Stimulated activated CD8-positive, alpha-beta memory T cell treated with anti-CD3 and anti-CD28 coated beads, Interleukin-15, amount 100 ng/mL, for 48 hours (primary cell): Measurements from ENCODE around the gene GPRC6A.
"Not testable (repeated sequence)": the region's sequence is repeated elsewhere in the genome, so short reads cannot be mapped to it uniquely, and the experiment has no call there.

Experiments used
- DNase-seq, 2 donors: peaks; one replicate each; pipeline ENCODE4 v3.0.0-alpha.2; 2020; ENCODE audit warnings: low read depth in 2 of 2

Gene GPRC6A

DNA sequence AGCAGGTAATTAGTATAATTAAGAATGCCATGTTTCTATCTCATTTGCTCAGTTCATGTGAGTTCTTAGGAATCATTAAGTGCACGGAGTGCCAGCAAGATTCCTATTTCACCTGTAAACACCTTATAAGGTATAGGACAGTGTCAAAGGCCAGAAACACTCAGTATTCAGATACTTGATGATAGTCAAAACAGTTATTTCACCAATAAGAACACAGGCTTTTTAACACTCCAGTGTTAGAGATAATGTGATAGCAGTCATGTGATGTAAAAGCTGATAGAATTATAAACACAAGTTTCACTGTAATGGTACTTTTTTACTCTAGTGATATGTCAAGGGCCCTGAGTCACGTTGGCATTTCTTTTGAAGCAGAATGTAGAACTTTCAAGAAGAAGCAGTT lies at the start of gene GPRC6A:
TSS of gene GPRC6A (minus strand) at position 101 of the 400 bp plus-strand sequence. CDS start at position 31, 70 bp downstream.
- DNase-seq: no peak

GRCh38 chr6:116877743-116878142 lies 48.9 kb upstream of the GPRC6A start:
- DNase-seq: no peak

DNA sequence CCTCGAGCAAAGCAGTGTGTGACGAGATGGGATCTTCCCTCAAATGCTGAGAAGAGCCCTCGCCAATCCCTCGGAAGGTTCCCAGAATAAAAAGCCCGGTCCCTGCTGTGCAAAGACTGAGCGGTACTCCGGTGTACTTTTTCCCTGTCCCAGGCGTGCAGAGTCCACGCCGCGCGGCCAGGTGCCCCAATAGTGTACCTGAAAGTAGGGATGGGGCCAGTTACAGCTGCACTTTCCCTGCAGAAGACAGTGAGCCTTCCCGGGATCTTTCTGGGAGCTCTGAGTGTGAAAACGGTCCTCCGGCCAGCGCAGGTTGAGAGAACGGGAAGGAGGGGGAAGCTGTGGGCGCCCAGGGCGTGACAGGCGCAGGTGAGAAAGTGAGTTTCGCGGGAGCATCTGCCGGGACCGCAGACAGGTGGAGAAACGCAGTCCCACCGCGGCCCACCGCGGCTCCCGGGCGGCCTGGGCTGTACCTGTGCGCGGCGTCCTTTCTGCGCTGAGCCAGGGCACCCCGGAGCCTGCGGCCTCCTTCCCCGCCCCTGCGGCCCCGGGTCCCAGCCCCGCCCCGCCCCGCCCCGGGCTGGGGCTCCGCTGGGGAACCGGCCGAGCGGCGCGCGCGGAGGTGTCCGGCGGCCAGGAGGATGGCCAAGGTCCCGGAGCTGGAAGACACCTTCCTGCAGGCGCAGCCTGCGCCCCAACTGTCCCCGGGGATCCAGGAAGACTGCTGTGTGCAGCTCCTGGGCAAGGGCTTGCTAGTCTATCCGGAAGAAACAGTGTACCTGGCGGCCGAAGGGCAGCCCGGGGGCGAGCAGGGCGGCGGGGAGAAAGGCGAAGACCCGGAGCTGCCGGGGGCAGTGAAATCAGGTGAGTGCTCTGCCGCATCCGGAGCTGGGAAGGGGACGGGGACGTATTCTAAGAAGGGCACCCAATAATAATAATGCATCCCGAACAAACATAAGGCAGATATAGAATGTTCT lies 48.0 kb upstream of the GPRC6A start, which contains the start of gene RFX6:
TSS of gene RFX6 (plus strand) at position 608 of the 977 bp plus-strand sequence. CDS start at position 642, 34 bp downstream.
- DNase-seq: no peak

GRCh38 chr6:116876107-116876506 lies 47.2 kb upstream of the GPRC6A start:
- no peak for DNase-seq

DNA sequence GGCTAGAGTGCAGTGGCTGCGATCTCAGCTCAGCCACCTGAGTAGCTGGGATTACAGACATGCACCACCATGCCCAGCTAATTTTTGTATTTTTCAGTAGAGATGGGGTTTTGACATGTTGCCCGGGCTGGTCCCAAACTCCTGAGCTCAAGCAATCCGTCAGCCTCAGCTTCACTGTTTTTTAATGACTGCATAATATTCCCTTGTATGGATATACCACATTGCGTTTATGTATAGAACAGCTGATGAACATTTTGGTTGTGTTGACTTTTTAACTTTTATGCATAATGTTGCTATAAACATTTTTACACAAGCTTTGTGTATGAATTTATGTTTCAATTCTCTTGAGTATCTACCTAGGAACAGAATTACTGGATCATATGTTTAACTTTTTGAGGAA lies 43.9 kb upstream of the GPRC6A start:
- DNase-seq: no peak

DNA sequence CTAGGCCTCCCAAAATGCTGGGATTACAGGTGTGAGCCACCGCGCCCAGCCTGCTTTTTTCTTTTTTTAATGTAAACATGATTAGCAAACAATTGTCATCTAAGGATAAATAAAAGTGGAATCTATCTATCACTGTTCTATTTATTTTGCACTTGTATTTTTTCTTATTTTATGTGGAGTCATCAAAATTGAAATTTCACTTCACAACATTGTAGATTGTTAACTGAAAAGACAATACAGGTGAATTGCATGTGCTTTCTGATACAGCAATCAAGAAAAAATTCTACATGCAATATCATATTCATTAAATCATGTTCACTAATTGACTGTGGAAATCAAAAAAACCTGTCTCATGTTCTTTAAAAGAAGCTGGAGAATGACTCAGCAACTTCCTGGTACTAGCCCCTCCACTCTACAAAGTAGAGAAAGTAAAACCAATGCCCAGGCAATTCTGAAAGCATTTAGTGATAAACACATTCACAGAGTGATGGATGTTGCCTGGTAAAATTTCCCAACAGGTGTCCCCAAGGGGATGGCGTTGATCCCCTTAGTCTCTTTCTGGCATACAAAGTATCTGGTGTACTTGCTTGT lies 37.5 kb upstream of the GPRC6A start:
- DNase-seq: no peak

DNA sequence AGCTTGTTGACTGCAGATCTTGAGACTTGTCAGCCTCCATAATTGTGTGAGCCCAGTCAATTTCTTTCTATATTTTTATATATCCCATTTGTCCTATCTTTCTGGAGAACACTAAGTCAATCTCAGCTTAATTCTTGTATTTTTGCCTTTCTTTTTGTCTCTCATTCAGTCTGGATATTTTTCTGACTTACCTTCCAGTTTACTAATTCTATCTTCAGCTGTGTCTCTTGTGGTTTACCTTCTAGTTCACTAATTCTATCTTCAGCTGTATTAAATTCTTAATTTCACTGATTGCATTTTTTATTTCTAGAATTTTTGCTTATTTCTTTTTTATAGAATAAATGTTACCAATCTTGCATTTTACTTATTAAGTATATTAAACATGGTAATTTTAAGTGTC lies 30.4 kb upstream of the GPRC6A start:
- no peak for DNase-seq

DNA sequence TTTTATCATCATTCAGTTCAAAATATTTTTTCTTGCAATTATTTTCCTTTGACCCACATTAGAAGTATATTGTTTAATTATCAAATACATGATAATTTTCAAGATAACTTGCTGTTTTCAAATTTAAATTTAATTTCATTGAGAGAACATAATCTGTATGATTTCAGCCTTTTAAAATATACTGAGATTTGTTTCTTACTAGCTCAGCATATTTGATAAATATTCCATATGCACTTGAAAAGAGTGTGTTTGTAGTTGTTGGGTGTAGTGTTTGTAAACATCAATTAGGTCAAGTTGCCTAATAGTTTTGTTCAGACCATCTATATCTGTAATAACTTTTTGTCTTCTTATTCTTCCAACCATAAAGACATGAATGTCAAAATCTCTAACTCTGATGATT lies 29.2 kb upstream of the GPRC6A start:
- no peak for DNase-seq

GRCh38 chr6:116847227-116847626 lies 18.3 kb upstream of the GPRC6A start:
- DNase-seq: no peak

DNA sequence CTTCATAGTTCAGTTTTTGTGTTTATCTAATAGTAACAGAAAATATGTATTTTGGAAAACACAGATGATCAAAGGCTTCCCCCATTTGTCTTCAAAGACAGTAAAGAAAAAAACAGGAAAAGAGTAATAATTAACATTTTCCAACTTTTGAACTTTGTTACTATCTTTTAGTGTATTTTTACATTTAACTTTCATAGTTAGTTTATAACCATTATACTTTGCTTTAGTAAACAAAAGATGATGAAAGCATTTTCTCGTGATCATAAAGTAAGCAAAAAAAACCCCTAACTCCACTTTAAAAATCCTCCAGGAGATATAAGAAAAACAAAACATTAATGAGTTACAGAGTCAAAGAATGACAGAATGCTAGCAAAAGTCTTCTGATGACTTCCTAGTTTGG lies 13.6 kb upstream of the GPRC6A start:
- DNase-seq: no peak

DNA sequence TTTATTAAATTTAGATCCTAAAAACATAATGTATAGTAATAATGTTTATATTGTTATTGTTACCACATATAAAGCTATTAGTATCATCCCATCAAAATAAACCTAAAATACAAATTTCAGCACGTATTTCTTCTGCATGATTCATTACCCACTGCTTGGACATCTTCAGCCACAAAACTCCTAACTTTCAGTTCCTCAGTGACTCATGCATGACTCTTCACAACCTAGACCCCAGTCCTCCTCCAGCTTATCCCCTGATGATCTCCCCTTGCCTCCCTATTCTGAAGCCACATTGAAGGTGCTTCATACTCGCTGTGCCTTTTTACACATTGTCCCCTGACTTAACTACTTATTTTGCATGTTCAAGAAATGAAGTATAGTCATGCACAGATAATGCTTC lies 11.2 kb upstream of the GPRC6A start:
- DNase-seq: no peak

- no peak for DNase-seq
These were observed 7.9 kb upstream of the GPRC6A start for GRCh38 chr6:116836606-116837342.

GRCh38 chr6:116834526-116834925 lies 5.6 kb upstream of the GPRC6A start:
- DNase-seq: not testable (repeated sequence)

DNA sequence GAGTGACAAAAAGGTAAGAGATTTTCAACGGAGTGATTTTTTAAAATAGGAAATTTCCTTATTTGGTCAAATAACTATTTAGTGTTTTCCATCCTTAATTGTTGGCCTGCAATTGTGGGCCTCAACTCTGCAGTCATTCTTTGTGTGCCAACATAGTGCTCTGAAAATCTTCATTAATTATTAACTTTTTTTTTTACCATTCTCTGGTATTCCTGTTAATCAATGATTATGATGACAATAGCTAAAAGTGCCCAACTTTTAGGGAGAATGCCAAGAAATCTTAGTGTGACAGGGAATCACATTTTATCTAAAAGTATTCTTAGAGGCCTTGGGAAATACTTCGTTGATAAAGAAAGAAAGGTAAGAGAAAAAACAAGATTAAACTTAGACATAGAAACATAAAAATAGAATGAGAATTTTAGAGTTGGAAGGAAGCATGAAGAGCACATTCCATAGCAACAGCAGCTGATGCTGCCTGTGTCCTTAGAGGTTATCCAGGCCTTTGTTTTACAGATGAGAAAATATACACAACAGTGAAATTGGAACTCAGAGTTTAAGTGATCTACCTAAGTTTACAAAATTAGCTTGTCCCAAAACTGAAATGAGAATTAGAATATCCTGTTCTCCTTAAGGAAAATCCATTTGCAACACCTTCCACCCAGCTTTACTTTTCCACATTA lies 1.2 kb downstream of the GPRC6A start:
- no peak for DNase-seq

DNA sequence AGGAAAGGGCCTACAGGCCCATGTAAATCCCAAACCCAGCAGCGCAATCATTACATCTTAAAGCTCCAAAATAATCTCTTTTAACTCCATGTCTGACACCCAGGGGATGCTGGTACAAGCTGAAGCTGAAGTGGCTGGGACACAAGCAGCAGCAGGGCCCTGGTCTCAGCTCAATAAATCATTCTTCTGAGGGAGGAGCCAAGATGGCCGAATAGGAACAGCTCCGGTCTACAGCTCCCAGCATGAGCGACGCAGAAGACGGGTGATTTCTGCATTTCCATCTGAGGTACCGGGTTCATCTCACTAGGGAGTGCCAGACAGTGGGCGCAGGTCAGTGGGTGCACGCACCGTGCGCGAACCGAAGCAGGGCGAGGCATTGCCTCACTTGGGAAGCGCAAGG lies 12.5 kb downstream of the GPRC6A start:
- DNase-seq: not testable (repeated sequence)

- no peak for DNase-seq
These were observed 16.7 kb downstream of the GPRC6A start for GRCh38 chr6:116812051-116812650.

- DNase-seq: no peak
These were observed 26.9 kb downstream of the GPRC6A start for GRCh38 chr6:116801971-116802370.

- no peak for DNase-seq
These were observed 28.9 kb downstream of the GPRC6A start for GRCh38 chr6:116799945-116800344.

DNA sequence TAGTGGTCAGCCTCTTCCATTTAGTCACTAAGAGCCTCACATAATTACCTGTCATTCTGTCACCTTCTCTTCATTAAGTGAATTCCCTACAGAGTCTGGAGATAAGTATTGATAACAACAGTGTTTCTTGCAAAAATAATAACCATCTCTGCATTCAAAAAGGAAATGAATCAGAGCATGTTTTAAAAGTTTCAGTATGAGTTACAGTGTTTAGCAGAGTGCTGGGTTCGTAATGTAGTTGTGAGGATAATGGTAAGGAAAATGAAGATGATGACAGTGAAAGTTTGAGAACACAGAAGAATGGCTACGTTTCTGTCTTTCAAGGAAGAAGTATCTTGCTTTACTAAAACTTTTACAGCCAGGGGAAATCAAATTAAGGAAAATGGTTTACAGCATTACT lies 31.3 kb downstream of the GPRC6A start:
- no peak for DNase-seq

- DNase-seq: no peak
These were observed 35.7 kb downstream of the GPRC6A start for GRCh38 chr6:116793224-116793623.

- DNase-seq: no peak
These were observed 45.0 kb downstream of the GPRC6A start for GRCh38 chr6:116783852-116784251.
